Fibroblast of villous mesenchyme (primary cell): ENCODE measurements around the gene RAPGEF2. TPM values are rescaled to one million over a fixed set of nuclear protein-coding genes. Genes with fewer than 3 reads are reported as not detected.
"Not testable (repeated sequence)": the region's sequence is repeated elsewhere in the genome, so short reads cannot be mapped to it uniquely, and the experiment has no call there.

Experiments
- DNase-seq: peaks from one replicate; pipeline ENCODE4 v3.0.0-alpha.2; 2010; ENCODE audit warnings: low read depth
- H3K4me3 ChIP-seq: 2 replicates; pipeline ENCODE4 v1.5.1; 2011; ENCODE audit warnings: low read depth, mild to moderate bottlenecking, low read length
- CTCF ChIP-seq: IDR thresholded peaks from 2 replicates; pipeline ENCODE4 v1.5.1; 2012; ENCODE audit warnings: low read depth, mild to moderate bottlenecking, low read length; ENCODE audit not compliant: insufficient read depth
- total RNA-seq: library from RNA; depleted of rRNA; stranded (reverse); fragments of >200 nt; gene quantifications from 2 replicates; pipeline ENCODE4 v1.2.3, GENCODE V29; 2012

RAPGEF2 gene
- total RNA-seq, 1 donor, result 47.1 TPM

GRCh38 chr4:159298502-159298901 lies 195.6 kb downstream of the RAPGEF2 start:
- no peak for TF ChIP-seq CTCF
- peak; percentile 46 for DNase-seq
- no peak overlapping the region for H3K4me3 ChIP-seq

DNA sequence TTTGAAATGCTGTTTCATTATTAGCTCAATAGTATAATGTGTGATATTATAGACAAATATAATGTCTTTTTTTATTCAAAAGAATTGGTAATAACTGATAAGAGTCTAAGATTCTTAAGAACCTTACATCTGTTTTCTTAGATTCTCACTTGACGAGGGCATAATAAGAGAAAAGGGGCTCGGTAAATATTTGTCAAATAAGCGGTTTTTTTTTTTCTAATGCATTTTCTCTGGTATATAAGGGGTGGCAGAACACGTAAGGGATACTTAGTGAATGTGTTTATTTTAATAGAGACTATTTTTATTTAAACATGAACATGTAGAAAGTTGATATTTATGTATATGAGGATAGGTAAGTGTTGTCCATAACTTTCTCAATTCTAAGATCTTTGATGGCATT lies 200.6 kb downstream of the RAPGEF2 start:
- H3K4me3 ChIP-seq, result no peak overlapping the region
- DNase-seq, result no peak
- no peak for TF ChIP-seq CTCF

GRCh38 chr4:159305129-159305528 lies 202.2 kb downstream of the RAPGEF2 start:
- H3K4me3 ChIP-seq, result no peak overlapping the region
- no peak for TF ChIP-seq CTCF
- DNase-seq, result no peak

- no peak for TF ChIP-seq CTCF
- no peak for DNase-seq
- no peak overlapping the region for H3K4me3 ChIP-seq
These were observed 205.1 kb downstream of the RAPGEF2 start for GRCh38 chr4:159307929-159308328.

GRCh38 chr4:159308566-159309340 lies 205.9 kb downstream of the RAPGEF2 start:
- H3K4me3 ChIP-seq, result no peak overlapping the region
- TF ChIP-seq CTCF, result no peak
- no peak for DNase-seq

DNA sequence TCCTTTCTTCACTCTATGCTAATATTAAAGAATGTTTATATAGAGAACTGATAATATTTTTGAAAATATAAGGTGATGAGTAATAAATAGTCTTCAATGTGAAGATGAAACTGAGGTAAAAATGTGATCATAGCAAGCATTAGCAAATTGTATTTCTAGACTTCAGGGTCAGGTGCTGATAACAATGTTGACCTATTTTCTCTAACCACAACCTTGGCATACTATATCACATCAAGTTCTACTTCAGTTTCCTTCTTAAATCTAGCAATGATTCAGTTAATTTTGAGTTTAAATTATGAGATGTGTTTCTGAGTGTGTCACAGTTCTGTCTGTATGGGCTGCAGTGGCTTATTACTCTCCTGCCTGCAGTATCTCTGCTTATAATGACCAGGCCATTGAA lies 209.4 kb downstream of the RAPGEF2 start:
- TF ChIP-seq CTCF, result no peak
- no peak overlapping the region for H3K4me3 ChIP-seq
- no peak for DNase-seq

DNA sequence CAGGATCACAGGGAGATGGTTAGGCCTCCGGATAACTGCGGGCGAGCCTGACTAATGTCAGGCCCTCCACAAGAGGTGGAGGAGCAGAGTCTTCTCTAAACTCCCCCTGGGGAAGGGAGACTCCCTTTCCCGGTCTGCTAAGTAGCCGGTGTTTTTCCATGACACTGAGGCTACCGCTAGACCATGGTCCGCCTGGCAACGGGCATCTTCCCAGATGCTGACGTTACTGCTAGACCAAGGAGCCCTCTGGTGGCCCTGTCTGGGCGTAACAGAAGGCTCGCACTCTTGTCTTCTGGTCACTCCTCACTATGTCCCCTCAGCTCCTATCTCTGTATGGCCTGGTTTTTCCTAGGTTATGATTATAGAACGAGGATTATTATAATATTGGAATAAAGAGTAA lies 213.0 kb downstream of the RAPGEF2 start:
- H3K4me3 ChIP-seq, result not testable (repeated sequence)
- peak; percentile 46 for TF ChIP-seq CTCF
- DNase-seq, result peak; percentile 55
